Measurements from ENCODE around the gene RAB3IL1.

RAB3IL1 gene

DNA sequence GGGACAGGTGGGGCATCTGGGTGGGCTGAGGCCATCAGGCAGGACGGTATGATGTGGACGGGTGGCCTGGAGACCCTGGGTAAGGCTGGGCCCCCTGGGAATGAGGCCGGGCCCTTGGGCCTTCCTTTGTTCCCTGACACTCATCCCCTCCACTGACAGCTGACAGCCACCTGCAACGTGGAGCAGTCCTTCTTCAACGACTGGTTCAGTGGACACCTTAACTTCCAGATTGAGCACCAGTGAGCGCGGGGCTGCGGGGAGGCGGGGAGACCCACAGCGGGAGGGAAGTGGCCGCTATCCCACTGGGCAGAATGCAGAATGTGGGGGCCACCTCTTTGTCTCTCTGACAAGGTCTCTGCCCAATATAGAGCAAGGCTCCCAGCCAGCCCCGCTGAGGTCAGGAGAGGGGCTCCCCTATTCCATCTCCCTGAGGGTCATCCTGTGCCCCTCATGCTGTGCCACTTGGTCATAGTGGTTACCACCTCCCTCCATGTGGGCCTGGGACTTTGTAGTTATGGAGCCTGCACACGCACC, 53.8 kb downstream of the RAB3IL1 start:
- TF ChIP-seq, protein P1, sequence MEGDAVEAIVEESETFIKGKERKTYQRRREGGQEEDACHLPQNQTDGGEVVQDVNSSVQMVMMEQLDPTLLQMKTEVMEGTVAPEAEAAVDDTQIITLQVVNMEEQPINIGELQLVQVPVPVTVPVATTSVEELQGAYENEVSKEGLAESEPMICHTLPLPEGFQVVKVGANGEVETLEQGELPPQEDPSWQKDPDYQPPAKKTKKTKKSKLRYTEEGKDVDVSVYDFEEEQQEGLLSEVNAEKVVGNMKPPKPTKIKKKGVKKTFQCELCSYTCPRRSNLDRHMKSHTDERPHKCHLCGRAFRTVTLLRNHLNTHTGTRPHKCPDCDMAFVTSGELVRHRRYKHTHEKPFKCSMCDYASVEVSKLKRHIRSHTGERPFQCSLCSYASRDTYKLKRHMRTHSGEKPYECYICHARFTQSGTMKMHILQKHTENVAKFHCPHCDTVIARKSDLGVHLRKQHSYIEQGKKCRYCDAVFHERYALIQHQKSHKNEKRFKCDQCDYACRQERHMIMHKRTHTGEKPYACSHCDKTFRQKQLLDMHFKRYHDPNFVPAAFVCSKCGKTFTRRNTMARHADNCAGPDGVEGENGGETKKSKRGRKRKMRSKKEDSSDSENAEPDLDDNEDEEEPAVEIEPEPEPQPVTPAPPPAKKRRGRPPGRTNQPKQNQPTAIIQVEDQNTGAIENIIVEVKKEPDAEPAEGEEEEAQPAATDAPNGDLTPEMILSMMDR (IDR thresholded peaks at IDR 0.05; ENCODE audit: low read depth, low read length, missing control alignments) = no peak
- H3K4me3 ChIP-seq (replicated peaks; ENCODE audit: low read depth, low read length) = no peak overlapping the region
- no peak for DNase-seq (ENCODE audit: extremely low read depth, low read depth)

DNA sequence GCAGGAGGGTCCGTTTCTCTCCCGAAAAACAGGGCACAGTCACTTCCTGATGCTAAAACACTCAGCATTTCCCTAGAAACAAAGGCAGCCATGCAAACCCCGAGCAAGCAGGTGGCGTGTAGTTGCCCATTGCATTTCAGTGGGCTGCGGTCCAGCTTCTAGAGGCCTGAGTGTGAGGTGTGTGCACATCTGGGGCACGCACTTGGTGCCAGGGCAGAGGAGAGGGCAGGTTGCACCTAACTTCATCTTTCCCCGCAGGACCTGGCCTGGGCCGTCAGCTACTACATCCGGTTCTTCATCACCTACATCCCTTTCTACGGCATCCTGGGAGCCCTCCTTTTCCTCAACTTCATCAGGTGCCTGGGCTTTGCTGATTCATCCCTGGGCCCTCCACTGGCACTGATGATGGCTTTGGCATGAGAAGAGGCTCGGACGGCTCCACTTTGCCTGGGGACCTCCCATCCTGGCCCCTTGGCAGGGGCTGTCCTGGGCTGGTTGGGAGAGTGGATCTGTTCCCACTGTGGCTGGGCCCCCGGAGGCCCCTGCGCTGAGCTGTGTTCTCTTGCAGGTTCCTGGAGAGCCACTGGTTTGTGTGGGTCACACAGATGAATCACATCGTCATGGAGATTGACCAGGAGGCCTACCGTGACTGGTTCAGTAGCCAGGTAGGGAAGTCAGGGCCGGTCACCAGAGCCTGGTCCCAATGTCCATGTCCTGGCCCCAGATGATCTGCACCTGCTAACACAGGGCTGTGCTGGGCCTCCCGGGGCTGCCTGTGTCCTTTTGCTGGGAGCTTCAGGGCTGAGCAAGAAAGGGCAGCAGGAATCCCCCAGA, 54.4 kb downstream of the RAB3IL1 start:
- TF ChIP-seq, protein P1 (IDR thresholded peaks at IDR 0.05; ENCODE audit: low read depth, low read length, missing control alignments) = no peak
- H3K4me3 ChIP-seq (replicated peaks; ENCODE audit: low read depth, low read length) = no peak overlapping the region
- DNase-seq (ENCODE audit: extremely low read depth, low read depth) = no peak

DNA sequence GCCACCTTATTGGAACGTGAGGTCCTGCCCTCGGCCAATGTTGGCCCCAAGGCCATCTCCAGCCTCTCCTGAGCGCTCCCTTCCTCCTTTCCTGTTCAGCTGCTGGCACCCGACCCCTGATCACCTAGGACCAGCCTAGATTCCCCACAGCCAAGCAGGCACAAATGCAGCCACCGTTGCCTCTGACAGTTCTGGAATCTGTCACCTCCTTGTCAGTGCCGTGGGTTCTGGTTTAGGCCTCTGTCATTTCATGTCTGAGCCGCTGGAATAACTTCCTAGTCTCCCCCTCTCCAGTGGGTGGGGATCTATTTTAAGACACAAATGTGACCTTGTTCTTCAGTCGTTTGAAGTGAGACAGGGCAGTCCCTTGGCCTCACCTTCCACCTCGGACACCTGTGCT, 55.7 kb downstream of the RAB3IL1 start:
- TF ChIP-seq, protein P1 (IDR thresholded peaks at IDR 0.05; ENCODE audit: low read depth, low read length, missing control alignments) = no peak
- no peak overlapping the region for H3K4me3 ChIP-seq (replicated peaks; ENCODE audit: low read depth, low read length)
- no peak for DNase-seq (ENCODE audit: extremely low read depth, low read depth)

DNA sequence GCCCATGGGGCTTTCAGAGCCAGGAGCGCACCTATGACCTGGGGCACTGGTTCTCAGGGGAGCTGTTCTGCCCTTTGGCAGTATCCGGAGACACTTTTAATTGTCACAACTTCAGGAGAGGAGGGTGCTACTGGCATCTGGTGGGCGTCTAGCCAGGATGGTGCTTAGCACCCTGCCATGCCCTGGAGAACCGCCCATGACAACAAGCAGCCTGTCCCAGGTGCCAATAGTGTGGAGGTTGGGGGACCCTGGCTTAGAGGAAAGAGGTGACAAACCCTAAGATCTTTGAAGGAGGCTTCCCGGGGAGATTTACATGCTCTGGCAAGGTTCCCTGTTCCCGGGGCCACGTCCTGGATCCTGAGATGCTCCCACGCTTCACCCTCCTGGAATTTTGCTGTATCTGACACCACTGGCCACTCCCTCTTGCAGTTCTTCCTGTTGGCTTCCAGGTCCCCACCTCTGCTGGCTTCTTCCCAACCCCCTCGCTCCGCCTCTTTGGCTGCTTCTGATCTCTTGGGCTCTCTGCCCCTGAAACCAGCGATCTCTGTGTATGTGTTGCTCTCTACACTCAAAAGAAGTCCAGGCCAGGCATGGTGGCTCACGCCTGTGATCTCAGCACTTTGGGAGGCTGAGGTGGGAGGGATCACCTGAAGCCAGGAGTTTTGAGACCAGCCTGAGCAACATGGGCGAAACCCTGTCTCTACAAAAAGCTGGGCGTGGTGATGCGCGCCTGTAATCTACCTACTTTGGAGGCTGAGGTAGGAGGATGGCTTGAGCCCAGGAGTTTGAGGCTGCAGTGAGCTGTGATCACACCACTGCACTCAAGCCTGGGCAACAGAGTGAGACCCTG, 57.1 kb downstream of the RAB3IL1 start:
- DNase-seq (ENCODE audit: extremely low read depth, low read depth) = no peak
- no peak overlapping the region for H3K4me3 ChIP-seq (replicated peaks; ENCODE audit: low read depth, low read length)
- TF ChIP-seq, protein P1 (IDR thresholded peaks at IDR 0.05; ENCODE audit: low read depth, low read length, missing control alignments) = no peak

DNA sequence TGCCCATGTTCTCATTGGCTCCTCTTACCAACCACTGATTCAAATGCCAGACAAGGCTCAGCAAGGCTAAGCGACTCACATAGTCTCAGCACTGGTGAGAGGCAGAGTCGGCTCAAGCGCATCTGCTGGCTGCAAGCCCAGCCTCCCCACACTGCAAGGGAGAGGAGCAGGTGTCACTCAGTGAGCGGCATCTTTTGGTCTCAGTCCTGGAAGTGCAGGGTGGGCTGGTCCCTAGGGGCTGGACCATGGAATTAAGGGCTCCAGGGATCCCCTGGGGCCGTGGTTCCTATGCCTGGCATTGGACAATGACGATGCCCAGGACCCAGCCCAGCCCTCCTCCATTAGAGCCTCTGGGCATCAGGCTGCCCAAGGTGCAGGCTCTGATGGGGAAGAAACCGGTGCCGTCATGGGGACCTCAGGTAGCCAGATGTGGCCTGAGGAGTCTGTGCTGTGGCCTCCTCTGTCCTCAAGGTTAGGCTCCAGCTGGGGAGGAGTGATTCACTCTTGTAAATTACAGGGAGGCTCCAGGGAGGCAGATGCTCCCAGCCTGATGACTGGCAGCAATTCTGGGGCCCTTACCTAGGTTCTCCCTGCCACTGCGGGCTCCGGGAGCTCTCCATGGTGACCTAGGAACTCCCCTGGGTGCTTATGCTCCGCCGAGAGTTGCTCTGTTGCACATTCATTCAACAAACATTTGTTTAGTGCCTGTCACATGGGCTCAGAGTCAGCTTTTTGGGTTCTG, 61.3 kb downstream of the RAB3IL1 start:
- DNase-seq (ENCODE audit: extremely low read depth, low read depth) = no peak
- H3K4me3 ChIP-seq (replicated peaks; ENCODE audit: low read depth, low read length) = no peak overlapping the region
- TF ChIP-seq, protein P1 (IDR thresholded peaks at IDR 0.05; ENCODE audit: low read depth, low read length, missing control alignments) = no peak

DNA sequence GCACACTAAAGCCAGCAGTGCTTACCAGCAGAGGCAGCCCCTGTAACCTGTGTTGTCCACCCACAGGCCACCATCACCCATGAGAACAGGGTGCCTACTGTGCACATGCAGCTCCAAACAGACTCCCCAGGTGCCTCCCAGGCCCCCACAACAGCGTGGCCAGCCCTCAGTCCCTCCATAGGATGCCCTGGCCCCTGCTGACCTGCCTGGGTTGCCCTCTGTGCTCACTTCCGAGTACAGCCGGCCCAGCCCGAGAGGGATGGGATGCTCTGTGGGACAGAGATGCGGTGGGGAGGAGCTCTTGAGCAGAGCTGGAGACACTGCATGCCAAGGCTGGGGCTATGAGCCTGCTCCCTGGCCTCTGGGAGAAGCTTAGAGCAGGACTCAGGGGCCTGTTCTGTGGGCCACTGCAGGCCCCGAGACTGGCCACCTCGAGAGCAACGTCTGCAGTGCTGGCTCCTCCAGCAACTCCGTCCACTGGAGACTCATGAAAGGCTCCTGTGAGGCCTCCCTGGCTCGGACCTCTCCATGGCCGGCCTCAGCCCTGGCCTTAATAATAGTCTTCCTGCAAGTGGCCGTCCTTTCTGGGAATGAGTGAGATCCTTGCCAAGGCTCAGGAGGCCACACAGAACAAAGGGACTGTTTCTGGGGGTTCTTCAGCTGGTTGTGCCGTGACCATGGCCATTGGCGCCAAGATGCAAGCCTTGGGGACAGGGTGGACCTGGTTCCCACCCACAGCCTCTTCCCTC, 62.2 kb downstream of the RAB3IL1 start:
- H3K4me3 ChIP-seq (replicated peaks; ENCODE audit: low read depth, low read length) = no peak overlapping the region
- DNase-seq (ENCODE audit: extremely low read depth, low read depth) = no peak
- TF ChIP-seq, protein P1 (IDR thresholded peaks at IDR 0.05; ENCODE audit: low read depth, low read length, missing control alignments) = no peak
